Measurements from ENCODE around the gene PALMD. TPM values are rescaled to one million over a fixed set of nuclear protein-coding genes. Genes with fewer than 3 reads are reported as not detected.

PALMD gene
- total RNA-seq, 1 donor = 6.0 TPM

GRCh38 chr1:99634971-99635624 lies 10.8 kb upstream of the PALMD start:
- no peak overlapping the region for H3K4me3 ChIP-seq (ENCODE audit: low read depth, low read length)
- TF ChIP-seq CTCF (IDR thresholded peaks at IDR 0.05; ENCODE audit: insufficient read depth, low read length) = no peak
- no peak for DNase-seq (ENCODE audit: low read depth)

- no peak overlapping the region for H3K4me3 ChIP-seq (ENCODE audit: low read depth, low read length)
- no peak for DNase-seq (ENCODE audit: low read depth)
- no peak for TF ChIP-seq CTCF (IDR thresholded peaks at IDR 0.05; ENCODE audit: insufficient read depth, low read length)
Observed at GRCh38 chr1:99635664-99636063, 10.2 kb upstream of the PALMD start.

GRCh38 chr1:99636647-99637175 lies 9.2 kb upstream of the PALMD start:
- no peak for TF ChIP-seq CTCF (IDR thresholded peaks at IDR 0.05; ENCODE audit: insufficient read depth, low read length)
- no peak overlapping the region for H3K4me3 ChIP-seq (ENCODE audit: low read depth, low read length)
- no peak for DNase-seq (ENCODE audit: low read depth)

- TF ChIP-seq CTCF (IDR thresholded peaks at IDR 0.05; ENCODE audit: insufficient read depth, low read length) = no peak
- no peak overlapping the region for H3K4me3 ChIP-seq (ENCODE audit: low read depth, low read length)
- DNase-seq (ENCODE audit: low read depth) = no peak
Observed at GRCh38 chr1:99638853-99639252, 7.1 kb upstream of the PALMD start.

- no peak overlapping the region for H3K4me3 ChIP-seq (ENCODE audit: low read depth, low read length)
- DNase-seq (ENCODE audit: low read depth) = no peak
- TF ChIP-seq CTCF (IDR thresholded peaks at IDR 0.05; ENCODE audit: insufficient read depth, low read length) = no peak
Observed at GRCh38 chr1:99639408-99639807, 6.5 kb upstream of the PALMD start.

GRCh38 chr1:99639945-99640344 lies 6.0 kb upstream of the PALMD start:
- H3K4me3 ChIP-seq (ENCODE audit: low read depth, low read length) = no peak overlapping the region
- no peak for TF ChIP-seq CTCF (IDR thresholded peaks at IDR 0.05; ENCODE audit: insufficient read depth, low read length)

GRCh38 chr1:99640672-99641071 lies 5.2 kb upstream of the PALMD start:
- DNase-seq (ENCODE audit: low read depth) = no peak
- no peak overlapping the region for H3K4me3 ChIP-seq (ENCODE audit: low read depth, low read length)
- no peak for TF ChIP-seq CTCF (IDR thresholded peaks at IDR 0.05; ENCODE audit: insufficient read depth, low read length)

More at GRCh38 chr1:99639945-99640344, 6.0 kb upstream of the PALMD start:
- no peak for DNase-seq (ENCODE audit: low read depth)

All from fibroblast of the aortic adventitia (primary cell).